Natural killer cell treated with Interleukin-12 subunit alpha and Interleukin-12 subunit beta and Interleukin-15 and Interleukin-18, amount 100 ng/mL, for 72 hours (primary cell): ENCODE results near the gene TRIM54. TPM values are rescaled to one million over a fixed set of nuclear protein-coding genes. Genes with fewer than 3 reads are reported as not detected.
"Not testable (repeated sequence)": the region's sequence is repeated elsewhere in the genome, so short reads cannot be mapped to it uniquely, and the experiment has no call there.

Experiments used
- ATAC-seq, 2 donors: fragments of 150-1000 bp; cut with Tn5 transposase in 1 of 2; sonication (Bioruptor Pico), chemical (Tn5 transposase) in 1 of 2; 2 replicates each; pipeline ENCODE4 v1.10.0; 2021
- DNase-seq: peaks from one replicate; pipeline ENCODE4 v3.0.0; 2022; ENCODE audit warnings: low spot score
- H3K27ac Mint-ChIP-seq, 2 donors: 1 replicate in 1 of 2; 2 replicates in 1 of 2; pipeline ENCODE4 v1.8.0; 2022; ENCODE audit warnings: mixed read lengths in 2 of 2, mild to moderate bottlenecking in 1 of 2, moderate library complexity in 1 of 2
- H3K27me3 Mint-ChIP-seq, 2 donors: 1 replicate in 1 of 2; 2 replicates in 1 of 2; pipeline ENCODE4 v1.8.0; 2022; ENCODE audit warnings: mixed read lengths in 2 of 2
- H3K36me3 Mint-ChIP-seq: one replicate; pipeline ENCODE4 v1.8.0; 2022; ENCODE audit warnings: mixed read lengths
- H3K4me1 Mint-ChIP-seq, 2 donors: 1 replicate in 1 of 2; 2 replicates in 1 of 2; pipeline ENCODE4 v1.8.0; 2022; ENCODE audit warnings: low read depth in 2 of 2, mixed read lengths in 2 of 2, mild to moderate bottlenecking in 1 of 2
- H3K4me3 Mint-ChIP-seq: one replicate; pipeline ENCODE4 v1.8.0; 2022; ENCODE audit warnings: mixed read lengths
- H3K9me3 Mint-ChIP-seq: 2 replicates; pipeline ENCODE4 v1.8.0; 2022; ENCODE audit warnings: mixed read lengths
- total RNA-seq, 2 donors: library from RNA; stranded (reverse); gene quantifications; one replicate each; pipeline ENCODE4 v1.2.3, GENCODE V29; 2022

Gene TRIM54
- total RNA-seq, 2 donors from 2014 or later = 0.28 to 0.33 TPM

- no peak for ATAC-seq
- Mint-ChIP-seq H3K4me3 (no peak overlapping the region), H3K27ac (no peak overlapping the region), H3K36me3 (no peaks in the 10 kb centered on the region), H3K9me3 (no peaks in the 10 kb centered on the region), H3K4me1 (peaks cover 7 to 10% of the 10 kb centered on the region in 2 donors), H3K27me3 (no peaks in the 10 kb centered on the region)
- no peak for DNase-seq
Measured at GRCh38 chr2:27316655-27317412, 34.6 kb downstream of the TRIM54 start.

GRCh38 chr2:27319839-27320238, 37.6 kb downstream of the TRIM54 start:
- H3K27ac Mint-ChIP-seq, H3K4me3 Mint-ChIP-seq, H3K36me3 Mint-ChIP-seq, DNase-seq, H3K9me3 Mint-ChIP-seq, ATAC-seq, H3K27me3 Mint-ChIP-seq: not testable (repeated sequence)
- H3K4me1 Mint-ChIP-seq = peaks cover 21 to 22% of the 10 kb centered on the region in 2 donors

- H3K36me3 Mint-ChIP-seq = no peaks in the 10 kb centered on the region
- H3K27ac Mint-ChIP-seq = no peak overlapping the region
- DNase-seq (no peak), ATAC-seq (no peak)
- H3K9me3 Mint-ChIP-seq = no peaks in the 10 kb centered on the region
- peaks cover 18 to 22% of the 10 kb centered on the region in 2 donors for H3K4me1 Mint-ChIP-seq
- H3K27me3 Mint-ChIP-seq = no peaks in the 10 kb centered on the region
- peak overlapping the region; percentile 98 for H3K4me3 Mint-ChIP-seq
Measured at GRCh38 chr2:27320958-27321543, 38.8 kb downstream of the TRIM54 start.

- no peak for DNase-seq
- ATAC-seq = peak; percentile 26 to 57
- Mint-ChIP-seq H3K9me3 (no peaks in the 10 kb centered on the region), H3K36me3 (peaks cover 9% of the 10 kb centered on the region), H3K27ac (peak overlapping the region; percentile 91 to 98), H3K4me1 (peaks cover 18 to 22% of the 10 kb centered on the region in 2 donors), H3K27me3 (no peaks in the 10 kb centered on the region), H3K4me3 (peak overlapping the region; percentile 98)
Measured at GRCh38 chr2:27322301-27322765, 40.1 kb downstream of the TRIM54 start.

- Mint-ChIP-seq H3K36me3 (peaks cover 9% of the 10 kb centered on the region), H3K27ac (peak within 1 kb of the TSS; percentile 91 to 98), H3K4me3 (peak within 1 kb of the TSS; percentile 98), H3K4me1 (peaks cover 18 to 22% of the 10 kb centered on the region in 2 donors), H3K27me3 (no peaks in the 10 kb centered on the region), H3K9me3 (no peaks in the 10 kb centered on the region)
- DNase-seq = peak; percentile 90
- ATAC-seq = peak; percentile 97 to 98
Measured at GRCh38 chr2:27322766-27323595, 40.8 kb downstream of the TRIM54 start, which contains the start of gene MPV17. Gene MPV17, minus strand, starts transcription at chr2:27323097. Its CDS starts 580 bp downstream, at chr2:27322517.

- H3K4me1 Mint-ChIP-seq = peaks cover 18 to 22% of the 10 kb centered on the region in 2 donors
- peak overlapping the region; percentile 98 for H3K4me3 Mint-ChIP-seq
- peak overlapping the region; percentile 91 to 98 for H3K27ac Mint-ChIP-seq
- DNase-seq (no peak), ATAC-seq (no peak)
- no peaks in the 10 kb centered on the region for H3K9me3 Mint-ChIP-seq
- no peaks in the 10 kb centered on the region for H3K27me3 Mint-ChIP-seq
- peaks cover 14% of the 10 kb centered on the region for H3K36me3 Mint-ChIP-seq
Measured at GRCh38 chr2:27323596-27324285, 41.5 kb downstream of the TRIM54 start.

- peak overlapping the region; percentile 91 to 98 for H3K27ac Mint-ChIP-seq
- H3K4me1 Mint-ChIP-seq = peaks cover 18 to 22% of the 10 kb centered on the region in 2 donors
Measured at GRCh38 chr2:27324720-27325119, 42.5 kb downstream of the TRIM54 start.

GRCh38 chr2:27335311-27335710, 53.1 kb downstream of the TRIM54 start:
- Mint-ChIP-seq H3K4me3 (no peak overlapping the region), H3K27ac (no peak overlapping the region), H3K9me3 (no peaks in the 10 kb centered on the region), H3K4me1 (no peaks in the 10 kb centered on the region), H3K36me3 (peaks cover 14% of the 10 kb centered on the region), H3K27me3 (no peaks in the 10 kb centered on the region)
- ATAC-seq (no peak), DNase-seq (no peak)

More at GRCh38 chr2:27324720-27325119, 42.5 kb downstream of the TRIM54 start:
- Mint-ChIP-seq H3K36me3 (peaks cover 14% of the 10 kb centered on the region), H3K4me3 (peak overlapping the region; percentile 98), H3K9me3 (no peaks in the 10 kb centered on the region), H3K27me3 (no peaks in the 10 kb centered on the region)
- DNase-seq (no peak), ATAC-seq (no peak)

GRCh38 chr2:27336173-27336572, 53.9 kb downstream of the TRIM54 start:
- Mint-ChIP-seq H3K27ac (no peak overlapping the region), H3K27me3 (no peaks in the 10 kb centered on the region), H3K4me1 (no peaks in the 10 kb centered on the region), H3K4me3 (no peak overlapping the region), H3K9me3 (no peaks in the 10 kb centered on the region), H3K36me3 (peaks cover 21% of the 10 kb centered on the region)
- ATAC-seq (no peak), DNase-seq (no peak)

- H3K9me3 Mint-ChIP-seq = no peaks in the 10 kb centered on the region
- H3K4me1 Mint-ChIP-seq = peaks cover 17 to 21% of the 10 kb centered on the region in 2 donors
- H3K27ac Mint-ChIP-seq = no peak overlapping the region
- ATAC-seq (no peak), DNase-seq (no peak)
- no peak overlapping the region for H3K4me3 Mint-ChIP-seq
- H3K36me3 Mint-ChIP-seq = no peaks in the 10 kb centered on the region
- no peaks in the 10 kb centered on the region for H3K27me3 Mint-ChIP-seq
Measured at GRCh38 chr2:27347641-27348040, 65.4 kb downstream of the TRIM54 start.

- Mint-ChIP-seq H3K27ac (no peak overlapping the region), H3K4me3 (no peak overlapping the region), H3K36me3 (no peaks in the 10 kb centered on the region), H3K9me3 (no peaks in the 10 kb centered on the region), H3K4me1 (peaks cover 23 to 24% of the 10 kb centered on the region in 2 donors), H3K27me3 (no peaks in the 10 kb centered on the region)
- no peak for DNase-seq
- no peak for ATAC-seq
Measured at GRCh38 chr2:27350106-27350693, 68.0 kb downstream of the TRIM54 start.

GRCh38 chr2:27351802-27352598, 69.8 kb downstream of the TRIM54 start:
- H3K4me1 Mint-ChIP-seq = peaks cover 25 to 31% of the 10 kb centered on the region in 2 donors
- DNase-seq (no peak), ATAC-seq (no peak)
- H3K9me3 Mint-ChIP-seq = no peaks in the 10 kb centered on the region
- no peak overlapping the region for H3K27ac Mint-ChIP-seq
- no peak overlapping the region for H3K4me3 Mint-ChIP-seq
- H3K36me3 Mint-ChIP-seq = peaks cover 2% of the 10 kb centered on the region
- H3K27me3 Mint-ChIP-seq = no peaks in the 10 kb centered on the region
